GM12864 (cell line): ENCODE measurements around the gene PPCDC.

Experiments used
- DNase-seq: peaks from one replicate; pipeline ENCODE4 v3.0.0-alpha.2; 2011; ENCODE audit warnings: low read depth
- H3K4me3 ChIP-seq: 2 replicates; pipeline ENCODE4 v1.5.1; 2011; ENCODE audit warnings: mild to moderate bottlenecking, low read depth, low read length, control low read depth
- TF ChIP-seq, protein P1 (sequence below): IDR thresholded peaks from 2 replicates; pipeline ENCODE4 v1.5.1; 2011; ENCODE audit warnings: low read depth, mild to moderate bottlenecking, moderate library complexity, low read length, control low read depth, inconsistent platforms; ENCODE audit errors: missing control alignments

PPCDC gene

GRCh38 chr15:75048394-75048793 lies 25.0 kb downstream of the PPCDC start:
- no peak overlapping the region for H3K4me3 ChIP-seq
- TF ChIP-seq, protein P1, sequence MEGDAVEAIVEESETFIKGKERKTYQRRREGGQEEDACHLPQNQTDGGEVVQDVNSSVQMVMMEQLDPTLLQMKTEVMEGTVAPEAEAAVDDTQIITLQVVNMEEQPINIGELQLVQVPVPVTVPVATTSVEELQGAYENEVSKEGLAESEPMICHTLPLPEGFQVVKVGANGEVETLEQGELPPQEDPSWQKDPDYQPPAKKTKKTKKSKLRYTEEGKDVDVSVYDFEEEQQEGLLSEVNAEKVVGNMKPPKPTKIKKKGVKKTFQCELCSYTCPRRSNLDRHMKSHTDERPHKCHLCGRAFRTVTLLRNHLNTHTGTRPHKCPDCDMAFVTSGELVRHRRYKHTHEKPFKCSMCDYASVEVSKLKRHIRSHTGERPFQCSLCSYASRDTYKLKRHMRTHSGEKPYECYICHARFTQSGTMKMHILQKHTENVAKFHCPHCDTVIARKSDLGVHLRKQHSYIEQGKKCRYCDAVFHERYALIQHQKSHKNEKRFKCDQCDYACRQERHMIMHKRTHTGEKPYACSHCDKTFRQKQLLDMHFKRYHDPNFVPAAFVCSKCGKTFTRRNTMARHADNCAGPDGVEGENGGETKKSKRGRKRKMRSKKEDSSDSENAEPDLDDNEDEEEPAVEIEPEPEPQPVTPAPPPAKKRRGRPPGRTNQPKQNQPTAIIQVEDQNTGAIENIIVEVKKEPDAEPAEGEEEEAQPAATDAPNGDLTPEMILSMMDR, result no peak
- no peak for DNase-seq

DNA sequence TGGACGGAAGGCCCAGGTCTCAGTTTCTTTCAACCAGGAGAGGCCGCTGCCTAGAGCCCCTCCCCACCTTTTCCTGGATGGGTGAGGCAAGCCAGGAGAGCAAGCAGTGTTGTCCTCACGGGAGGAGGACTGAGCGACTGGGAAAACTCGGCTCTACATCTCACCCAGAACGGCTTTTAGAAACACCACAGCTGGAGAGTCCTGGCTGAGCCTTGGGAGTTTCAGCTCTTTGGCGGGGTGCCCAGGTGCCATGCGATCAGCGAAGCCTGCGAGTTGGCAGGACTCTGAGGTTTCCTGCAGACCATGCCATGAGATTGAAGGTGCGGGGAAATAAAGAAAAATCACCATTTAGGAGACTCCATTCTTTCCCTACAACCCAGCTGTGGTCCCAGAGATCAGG lies 26.0 kb downstream of the PPCDC start:
- TF ChIP-seq, protein P1, result no peak
- DNase-seq, result no peak
- H3K4me3 ChIP-seq, result no peak overlapping the region

DNA sequence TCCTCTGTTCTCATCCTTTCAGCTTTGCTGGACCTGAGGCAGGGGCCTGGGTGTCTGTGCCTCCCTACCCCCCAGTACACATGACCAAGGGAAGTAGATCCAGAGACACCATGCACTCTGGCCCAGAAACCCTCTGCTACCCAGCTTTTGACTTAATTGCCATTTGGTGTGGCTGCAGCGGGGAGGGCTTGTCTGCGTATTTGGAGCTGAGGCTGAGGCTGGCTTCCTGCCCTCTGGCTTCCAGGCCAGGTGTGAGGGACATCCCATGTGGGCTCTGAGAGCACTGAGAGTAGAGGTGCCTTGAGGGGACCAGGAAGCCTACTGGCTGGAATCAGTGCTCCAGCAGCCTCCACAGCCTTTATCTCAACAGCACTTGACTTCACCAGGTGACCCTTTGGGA lies 26.9 kb downstream of the PPCDC start:
- no peak for DNase-seq
- TF ChIP-seq, protein P1, result no peak

DNA sequence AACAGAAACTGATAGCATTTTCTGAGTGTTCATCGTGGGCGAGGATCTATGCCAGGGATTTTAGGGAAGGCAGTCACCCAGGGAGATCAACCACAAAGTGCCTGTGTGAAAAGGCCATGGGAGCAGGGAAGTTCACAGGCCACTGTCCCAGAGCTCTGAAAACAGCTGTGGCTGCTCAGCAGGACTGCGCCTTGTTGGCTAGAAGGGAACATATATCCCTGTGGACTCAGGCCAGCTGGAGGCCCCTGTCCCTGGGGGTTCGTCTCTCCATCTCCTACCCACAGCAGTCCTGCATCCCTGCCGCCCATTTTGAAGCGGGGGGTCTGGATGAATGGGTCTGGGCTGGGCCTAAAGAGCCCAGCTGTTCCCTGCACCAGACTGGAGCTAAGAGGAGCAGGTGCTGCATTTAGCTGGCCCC lies 27.8 kb downstream of the PPCDC start:
- DNase-seq, result no peak
- H3K4me3 ChIP-seq, result no peak overlapping the region

More for the DNA sequence above, 26.9 kb downstream of the PPCDC start:
- no peak overlapping the region for H3K4me3 ChIP-seq

GRCh38 chr15:75051711-75052110 lies 28.3 kb downstream of the PPCDC start:
- no peak overlapping the region for H3K4me3 ChIP-seq
- no peak for DNase-seq
- TF ChIP-seq, protein P1, result no peak

More for the DNA sequence above, 27.8 kb downstream of the PPCDC start:
- TF ChIP-seq, protein P1, result no peak

DNA sequence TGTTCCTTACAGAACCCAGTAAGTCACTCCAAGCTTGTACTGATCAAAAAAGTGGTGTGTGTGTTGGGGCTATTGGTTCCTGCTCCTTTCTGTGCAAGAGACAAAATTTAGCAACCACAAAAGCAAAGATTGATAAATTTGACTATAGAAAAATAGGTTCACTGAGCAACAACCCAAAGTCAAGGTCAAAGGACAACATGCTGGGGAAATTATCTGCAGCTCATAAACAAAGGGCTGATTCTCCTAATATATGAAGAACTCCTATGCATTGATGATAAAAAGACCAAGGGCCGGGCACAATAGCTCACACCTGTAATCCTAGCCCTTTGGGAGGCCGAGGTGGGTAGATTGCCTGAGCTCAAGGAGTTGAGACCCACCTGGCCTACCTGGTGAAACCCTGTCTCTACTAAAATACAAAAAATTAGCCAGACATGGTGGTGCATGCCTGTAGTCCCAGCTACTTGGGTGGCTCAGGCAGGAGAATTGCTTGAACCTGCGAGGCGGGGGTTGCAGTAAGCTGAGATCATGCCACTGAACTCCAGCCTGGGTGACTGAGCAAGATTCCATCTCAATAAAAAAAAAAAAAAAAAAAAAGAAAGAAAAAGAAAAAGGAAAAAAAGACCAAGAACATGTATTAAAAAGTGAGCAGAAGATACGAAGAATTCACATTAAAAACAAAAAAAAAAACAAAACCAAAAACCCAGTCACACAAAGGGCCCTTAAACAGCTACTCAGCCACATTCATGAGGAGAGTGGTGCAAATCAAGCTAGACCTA lies 29.8 kb downstream of the PPCDC start:
- TF ChIP-seq, protein P1, result no peak
- DNase-seq, result no peak

GRCh38 chr15:75053748-75054125 lies 30.3 kb downstream of the PPCDC start:
- TF ChIP-seq, protein P1, result no peak
- DNase-seq, result no peak
- no peak overlapping the region for H3K4me3 ChIP-seq

More for the DNA sequence above, 29.8 kb downstream of the PPCDC start:
- no peak overlapping the region for H3K4me3 ChIP-seq
